Right lobe of liver (tissue), 6 donors: ENCODE results near the gene B3GNT7. TPM values are rescaled to one million over a fixed set of nuclear protein-coding genes. Genes with fewer than 3 reads are reported as not detected.
"Not testable (repeated sequence)": the region's sequence is repeated elsewhere in the genome, so short reads cannot be mapped to it uniquely, and the experiment has no call there.

Source experiments
- ATAC-seq, 4 donors: fragments of 200-7000 bp; cut with Tn5 transposase; one replicate each; pipeline ENCODE4 v1.9.1; 2020; ENCODE audit warnings: mild to moderate bottlenecking in 4 of 4, moderate library complexity in 4 of 4
- DNase-seq, 3 donors: peaks; one replicate each; pipeline ENCODE4 v3.0.0-alpha.2; 2020
- H3K27ac ChIP-seq, 3 donors: fragments of 200-600 bp; one replicate each; pipeline ENCODE4 v1.8.0; 2022
- H3K27me3 ChIP-seq, 2 donors: fragments of 200-600 bp; one replicate each; pipeline ENCODE4 v1.8.0; 2022
- H3K36me3 ChIP-seq, 4 donors: fragments of 200-600 bp; sonication (generic) in 1 of 4; one replicate each; pipeline versions ENCODE4 v1.5.1 to v1.8.0; 2017 to 2022; ENCODE audit warnings: control low read depth in 1 of 4
- H3K4me1 ChIP-seq, 4 donors: fragments of 200-600 bp; sonication (generic) in 1 of 4; one replicate each; pipeline versions ENCODE4 v1.5.1 to v1.8.0; 2017 to 2022; ENCODE audit warnings: control low read depth in 1 of 4
- H3K4me3 ChIP-seq, 3 donors: fragments of 200-600 bp; one replicate each; pipeline ENCODE4 v1.8.0; 2022
- H3K9me3 ChIP-seq, 4 donors: fragments of 200-600 bp; sonication (generic) in 1 of 4; one replicate each; pipeline versions ENCODE4 v1.5.1 to v1.8.0; 2017 to 2022; ENCODE audit warnings: control low read depth in 1 of 4
- POLR2A ChIP-seq: fragments of 450-650 bp; IDR thresholded peaks from one replicate; pipeline ENCODE4 v1.6.1; 2017; ENCODE audit warnings: antibody characterized with exemption, mild to moderate bottlenecking
- WGBS: methylation state at CpG from one replicate; pipeline ENCODE4 v1.1.6; 2018; ENCODE audit warnings: low coverage, low lambda C conversion rate; ENCODE audit not compliant: insufficient coverage; ENCODE audit errors: missing lambda C conversion rate; 5-methylcytosine and 5-hydroxymethylcytosine counted together
- intact Hi-C, 2 donors: fragments of 100-400 bp; cut with DNase I; formaldehyde crosslinking; loops; one replicate each; pipeline versions ENCODE4 v1.11.2 to v1.14.1; 2022
- total RNA-seq, 6 experiments: library from RNA; depleted of rRNA in 2 of 6; stranded (reverse); fragments of >200 nt in 2 of 6; fragmentation: NEBNext Ultra II Directional in 3 of 6; extraction: Animal tissue kit (Norgen Biotek cat#: 25700) in 3 of 6; gene quantifications; one replicate each; pipeline versions ENCODE4 v1.1.0 to v1.2.4, GENCODE V29; 2016 to 2023
- TF ChIP-seq, protein P1 (sequence below), 4 donors: fragments of 200-600 bp in 3 of 4; fragments of 450-650 bp in 1 of 4; IDR thresholded peaks; one replicate each; pipeline versions ENCODE4 v1.5.1 to v1.8.0; 2016 to 2022; ENCODE audit warnings: antibody characterized with exemption in 4 of 4, mild to moderate bottlenecking in 2 of 4
- donor health status: DM: no; HTN: yes; CAD: no.
- donor health status: DM: no; HTN: no; CAD: no.
- donor health status: DM: no; HTN: no; CAD: no.
- donor health status: DM: no; HTN: yes; CAD: no.
- donor health status: DM: no; HTN: yes; CAD: no.

The B3GNT7 gene
- total RNA-seq, 6 experiments from 2014 or later, result 0.73 to 5.3 (median 0.96) TPM

DNA sequence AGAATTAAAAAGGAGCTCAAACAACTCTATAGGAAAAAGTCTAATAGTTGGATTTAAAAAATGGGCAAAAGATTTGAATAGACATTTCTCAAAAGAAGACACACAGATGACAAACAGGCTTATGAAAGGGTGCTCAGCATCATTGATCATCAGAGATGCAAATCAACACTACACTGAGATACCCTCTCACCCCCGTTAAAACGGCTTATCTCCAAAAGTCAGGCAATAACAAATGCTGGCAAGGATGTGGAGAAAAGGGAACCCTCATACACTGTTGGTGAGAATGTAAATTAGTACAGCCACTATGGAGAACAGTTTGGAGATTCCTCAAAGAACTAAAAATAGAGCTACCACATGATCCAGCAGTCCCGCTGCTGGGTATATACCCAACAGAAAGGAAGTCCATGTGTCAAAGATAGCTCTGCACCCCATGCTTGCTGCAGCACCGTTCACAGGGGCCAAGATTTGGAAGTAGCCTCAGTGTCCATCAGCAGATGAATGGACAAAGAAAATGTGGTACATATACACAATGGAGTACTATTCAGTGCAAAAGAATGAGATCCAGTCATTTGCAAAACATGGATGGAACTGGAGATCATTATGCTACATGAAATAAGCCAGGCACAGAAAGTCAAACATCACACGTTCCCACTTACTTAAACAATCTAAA is 46.7 kb upstream of the B3GNT7 start:
- DNase-seq (peak in 1 of 3 donors; percentile 7), ATAC-seq (peak in 2 of 4 donors; percentile 28 to 42)
- Histone ChIP-seq H3K36me3 (no peaks in the 10 kb centered on the region), H3K27me3 (no peaks in the 10 kb centered on the region), H3K27ac (no peak overlapping the region), H3K4me1 (no peaks in the 10 kb centered on the region), H3K9me3 (no peaks in the 10 kb centered on the region), H3K4me3 (no peak overlapping the region)
- TF ChIP-seq, protein P1, sequence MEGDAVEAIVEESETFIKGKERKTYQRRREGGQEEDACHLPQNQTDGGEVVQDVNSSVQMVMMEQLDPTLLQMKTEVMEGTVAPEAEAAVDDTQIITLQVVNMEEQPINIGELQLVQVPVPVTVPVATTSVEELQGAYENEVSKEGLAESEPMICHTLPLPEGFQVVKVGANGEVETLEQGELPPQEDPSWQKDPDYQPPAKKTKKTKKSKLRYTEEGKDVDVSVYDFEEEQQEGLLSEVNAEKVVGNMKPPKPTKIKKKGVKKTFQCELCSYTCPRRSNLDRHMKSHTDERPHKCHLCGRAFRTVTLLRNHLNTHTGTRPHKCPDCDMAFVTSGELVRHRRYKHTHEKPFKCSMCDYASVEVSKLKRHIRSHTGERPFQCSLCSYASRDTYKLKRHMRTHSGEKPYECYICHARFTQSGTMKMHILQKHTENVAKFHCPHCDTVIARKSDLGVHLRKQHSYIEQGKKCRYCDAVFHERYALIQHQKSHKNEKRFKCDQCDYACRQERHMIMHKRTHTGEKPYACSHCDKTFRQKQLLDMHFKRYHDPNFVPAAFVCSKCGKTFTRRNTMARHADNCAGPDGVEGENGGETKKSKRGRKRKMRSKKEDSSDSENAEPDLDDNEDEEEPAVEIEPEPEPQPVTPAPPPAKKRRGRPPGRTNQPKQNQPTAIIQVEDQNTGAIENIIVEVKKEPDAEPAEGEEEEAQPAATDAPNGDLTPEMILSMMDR (IDR thresholded peaks at IDR 0.05), result no peak
- peak; percentile 19 for TF ChIP-seq POLR2A
- intact Hi-C loops, result no loop called here
- WGBS, result 33% methylated on average over 5 of the region's 5 CpGs

DNA sequence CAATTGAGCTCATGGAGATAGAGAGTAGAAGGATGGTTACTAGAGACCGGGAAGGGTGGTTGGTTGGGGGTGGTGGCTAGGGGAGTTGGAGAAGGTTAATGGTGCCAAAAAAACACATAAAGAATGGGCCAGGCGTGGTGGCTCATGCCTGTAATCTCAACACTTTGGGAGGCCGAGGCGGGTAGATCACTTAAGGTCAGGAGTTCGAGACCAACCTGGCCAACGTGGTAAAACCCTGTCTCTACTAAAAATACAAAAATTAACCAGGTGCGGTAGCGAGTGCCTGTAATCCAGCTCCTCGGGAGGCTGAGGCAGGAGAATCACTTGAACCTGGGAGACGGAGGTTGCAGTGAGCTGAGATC is 46.2 kb upstream of the B3GNT7 start:
- intact Hi-C loops, ATAC-seq: not testable (repeated sequence)
- WGBS, result 83% methylated on average over 10 of the region's 10 CpGs

DNA sequence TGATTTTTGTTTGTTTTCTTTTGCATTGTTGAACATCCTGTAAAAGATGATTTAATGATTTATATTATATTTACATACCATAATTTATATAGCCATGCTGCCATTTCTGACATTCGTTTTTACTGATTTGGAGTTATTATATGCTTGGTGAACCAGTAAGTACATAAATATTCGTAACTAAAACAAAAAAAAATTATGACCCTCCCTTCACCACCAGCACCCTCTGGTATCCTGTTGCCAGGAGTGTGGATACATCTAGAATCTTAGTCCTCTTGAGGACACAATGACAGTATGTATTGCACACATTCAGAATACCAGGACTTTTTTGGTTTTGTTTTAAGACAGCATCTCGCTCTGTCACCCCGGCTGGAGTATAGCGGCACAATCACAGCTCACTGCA is 43.9 kb upstream of the B3GNT7 start:
- no peaks in the 10 kb centered on the region for H3K27me3 ChIP-seq
- DNase-seq (no peak), ATAC-seq (no peak)
- no peak overlapping the region for H3K4me3 ChIP-seq
- no peaks in the 10 kb centered on the region for H3K36me3 ChIP-seq
- no peaks in the 10 kb centered on the region for H3K9me3 ChIP-seq
- TF ChIP-seq, protein P1 (IDR thresholded peaks at IDR 0.05), result no peak
- TF ChIP-seq POLR2A, result no peak
- WGBS, result 81% methylated on average over 5 of the region's 5 CpGs
- intact Hi-C loops, result no loop called here
- H3K27ac ChIP-seq, result no peak overlapping the region
- H3K4me1 ChIP-seq, result no peaks in the 10 kb centered on the region

More for the DNA sequence above, 46.2 kb upstream of the B3GNT7 start:
- H3K4me3 ChIP-seq, H3K9me3 ChIP-seq, H3K36me3 ChIP-seq, H3K27ac ChIP-seq, H3K27me3 ChIP-seq, H3K4me1 ChIP-seq: not testable (repeated sequence)
- DNase-seq, result peak in 1 of 3 donors; percentile 22

DNA sequence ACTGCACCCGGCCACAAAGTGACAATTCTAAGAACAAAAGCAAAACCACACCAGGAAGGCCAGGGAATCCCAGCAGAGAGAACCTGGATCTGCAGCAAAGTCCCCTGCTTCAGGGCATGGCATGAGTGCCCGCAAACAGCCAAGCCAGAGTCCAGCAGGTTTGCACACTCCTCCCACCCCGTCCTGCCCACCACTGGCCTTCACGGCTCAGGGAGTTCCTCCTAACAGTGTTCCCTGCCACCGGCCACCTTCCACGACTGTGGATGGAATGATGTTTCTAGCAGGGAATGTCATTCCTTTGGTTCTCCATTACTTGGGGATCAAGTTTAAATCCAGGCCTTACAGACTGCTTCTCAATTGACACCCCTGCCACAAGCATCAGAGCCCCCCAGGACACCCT is 42.0 kb upstream of the B3GNT7 start:
- no peaks in the 10 kb centered on the region for H3K4me1 ChIP-seq
- TF ChIP-seq POLR2A, result no peak
- TF ChIP-seq, protein P1 (IDR thresholded peaks at IDR 0.05), result no peak
- H3K27me3 ChIP-seq, result no peaks in the 10 kb centered on the region
- H3K9me3 ChIP-seq, result no peaks in the 10 kb centered on the region
- ATAC-seq (no peak), DNase-seq (peak in 1 of 3 donors; percentile 23)
- no CpG with 5 or more reads among the region's 6 CpGs for WGBS
- intact Hi-C loops, result no loop called here
- no peaks in the 10 kb centered on the region for H3K36me3 ChIP-seq
- no peak overlapping the region for H3K4me3 ChIP-seq
- H3K27ac ChIP-seq, result no peak overlapping the region

DNA sequence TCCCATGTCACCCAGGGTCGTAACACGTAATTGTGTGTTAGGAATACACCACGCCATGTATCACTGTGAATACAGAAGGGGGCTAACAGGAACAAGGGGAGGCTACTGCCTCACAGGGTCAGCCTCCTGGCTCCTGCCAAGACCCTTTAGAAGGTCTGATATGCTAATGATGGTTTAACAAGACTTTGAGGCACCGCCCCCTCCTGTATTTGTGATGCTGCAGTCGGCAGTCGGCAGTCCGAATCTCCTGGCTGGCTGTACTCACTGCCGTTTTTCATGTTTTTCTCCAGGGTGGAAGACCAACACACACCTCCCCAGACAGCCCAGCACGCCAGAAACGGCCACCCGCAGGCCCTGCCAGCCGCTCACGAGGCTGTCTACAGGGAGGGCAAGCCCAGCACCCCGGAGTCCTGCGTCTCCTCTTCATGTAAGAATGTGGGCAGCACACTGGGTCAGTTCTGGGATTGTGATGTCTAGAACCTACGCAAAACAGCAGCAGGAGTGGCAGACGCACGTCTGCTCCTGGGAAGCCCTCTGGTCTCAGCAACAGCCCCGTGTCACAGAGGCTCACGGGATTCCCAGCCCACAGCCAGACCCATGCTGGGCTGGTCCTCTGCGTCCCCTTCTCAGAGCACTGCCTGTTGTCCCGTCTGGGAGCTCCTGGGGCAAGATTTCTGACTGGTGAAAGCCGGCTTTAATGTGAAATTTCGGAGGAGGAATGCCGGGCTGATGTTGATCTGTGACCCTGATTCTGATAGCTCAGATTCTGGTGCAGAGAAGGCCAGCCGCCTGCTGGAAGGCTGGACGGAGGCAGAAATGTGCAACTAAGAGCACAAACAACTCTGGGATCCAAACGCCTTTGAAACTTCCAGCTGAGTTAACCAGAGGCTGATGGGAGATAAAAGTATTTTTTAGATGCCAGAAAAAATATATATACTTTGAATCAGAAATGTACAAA is 39.7 kb upstream of the B3GNT7 start:
- H3K27me3 ChIP-seq, result no peaks in the 10 kb centered on the region
- H3K4me1 ChIP-seq, result no peaks in the 10 kb centered on the region
- H3K9me3 ChIP-seq, result no peaks in the 10 kb centered on the region
- no peaks in the 10 kb centered on the region for H3K36me3 ChIP-seq
- no peak for TF ChIP-seq POLR2A
- TF ChIP-seq, protein P1 (IDR thresholded peaks at IDR 0.05), result no peak
- ATAC-seq (no peak), DNase-seq (no peak)
- no peak overlapping the region for H3K4me3 ChIP-seq
- 70% methylated on average over 11 of the region's 28 CpGs for WGBS
- intact Hi-C loops, result no loop called here
- no peak overlapping the region for H3K27ac ChIP-seq
